DND-41 (cell line): ENCODE data around the gene FAM227B.

ENCODE experiments used
- EZH2 ChIP-seq: IDR thresholded peaks from 3 replicates; pipeline ENCODE4 v1.6.1; 2012; ENCODE audit warnings: borderline replicate concordance, low read depth, mild to moderate bottlenecking, moderate library complexity, low read length, inconsistent platforms; ENCODE audit not compliant: severe bottlenecking
- TF ChIP-seq, protein P1 (sequence below): IDR thresholded peaks from 2 replicates; pipeline ENCODE4 v1.5.1; 2012; ENCODE audit warnings: borderline replicate concordance, low read length, moderate library complexity, mild to moderate bottlenecking; ENCODE audit not compliant: poor library complexity, severe bottlenecking; ENCODE audit errors: extremely low read depth

DNA sequence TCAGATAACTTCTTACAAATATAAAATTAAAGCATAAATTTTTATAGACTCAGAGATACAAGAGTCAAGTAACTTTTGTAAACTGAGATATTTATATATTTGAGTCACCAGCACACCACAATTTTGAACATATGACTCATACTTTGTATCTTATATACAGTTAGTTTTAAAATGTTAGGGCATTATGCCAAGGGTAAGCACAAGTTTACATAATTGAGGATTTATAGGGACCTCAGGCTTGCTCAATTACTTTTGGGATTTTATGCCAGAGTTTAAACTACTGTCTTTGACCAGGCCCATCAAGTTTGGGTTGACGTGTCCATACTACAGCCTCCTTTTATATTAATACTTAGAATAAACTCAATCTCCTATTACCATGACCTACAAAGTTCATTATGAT lies 205.0 kb downstream of the FAM227B start:
- TF ChIP-seq, protein P1, sequence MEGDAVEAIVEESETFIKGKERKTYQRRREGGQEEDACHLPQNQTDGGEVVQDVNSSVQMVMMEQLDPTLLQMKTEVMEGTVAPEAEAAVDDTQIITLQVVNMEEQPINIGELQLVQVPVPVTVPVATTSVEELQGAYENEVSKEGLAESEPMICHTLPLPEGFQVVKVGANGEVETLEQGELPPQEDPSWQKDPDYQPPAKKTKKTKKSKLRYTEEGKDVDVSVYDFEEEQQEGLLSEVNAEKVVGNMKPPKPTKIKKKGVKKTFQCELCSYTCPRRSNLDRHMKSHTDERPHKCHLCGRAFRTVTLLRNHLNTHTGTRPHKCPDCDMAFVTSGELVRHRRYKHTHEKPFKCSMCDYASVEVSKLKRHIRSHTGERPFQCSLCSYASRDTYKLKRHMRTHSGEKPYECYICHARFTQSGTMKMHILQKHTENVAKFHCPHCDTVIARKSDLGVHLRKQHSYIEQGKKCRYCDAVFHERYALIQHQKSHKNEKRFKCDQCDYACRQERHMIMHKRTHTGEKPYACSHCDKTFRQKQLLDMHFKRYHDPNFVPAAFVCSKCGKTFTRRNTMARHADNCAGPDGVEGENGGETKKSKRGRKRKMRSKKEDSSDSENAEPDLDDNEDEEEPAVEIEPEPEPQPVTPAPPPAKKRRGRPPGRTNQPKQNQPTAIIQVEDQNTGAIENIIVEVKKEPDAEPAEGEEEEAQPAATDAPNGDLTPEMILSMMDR, result no peak
- TF ChIP-seq EZH2, result no peak
